ENCODE data around the gene MYCN.

- TF ChIP-seq, protein P1, sequence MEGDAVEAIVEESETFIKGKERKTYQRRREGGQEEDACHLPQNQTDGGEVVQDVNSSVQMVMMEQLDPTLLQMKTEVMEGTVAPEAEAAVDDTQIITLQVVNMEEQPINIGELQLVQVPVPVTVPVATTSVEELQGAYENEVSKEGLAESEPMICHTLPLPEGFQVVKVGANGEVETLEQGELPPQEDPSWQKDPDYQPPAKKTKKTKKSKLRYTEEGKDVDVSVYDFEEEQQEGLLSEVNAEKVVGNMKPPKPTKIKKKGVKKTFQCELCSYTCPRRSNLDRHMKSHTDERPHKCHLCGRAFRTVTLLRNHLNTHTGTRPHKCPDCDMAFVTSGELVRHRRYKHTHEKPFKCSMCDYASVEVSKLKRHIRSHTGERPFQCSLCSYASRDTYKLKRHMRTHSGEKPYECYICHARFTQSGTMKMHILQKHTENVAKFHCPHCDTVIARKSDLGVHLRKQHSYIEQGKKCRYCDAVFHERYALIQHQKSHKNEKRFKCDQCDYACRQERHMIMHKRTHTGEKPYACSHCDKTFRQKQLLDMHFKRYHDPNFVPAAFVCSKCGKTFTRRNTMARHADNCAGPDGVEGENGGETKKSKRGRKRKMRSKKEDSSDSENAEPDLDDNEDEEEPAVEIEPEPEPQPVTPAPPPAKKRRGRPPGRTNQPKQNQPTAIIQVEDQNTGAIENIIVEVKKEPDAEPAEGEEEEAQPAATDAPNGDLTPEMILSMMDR (conservative IDR thresholded peaks at IDR 0.05; ENCODE audit: low read depth, low read length) = 0 out of 2 replicates have a peak, but pooled peaks have one; percentile 33
- no peak for TF ChIP-seq EZH2 (IDR thresholded peaks at IDR 0.05; ENCODE audit: low read length, unreplicated experiment)
Observed at GRCh38 chr2:15943378-15944280, 3.3 kb downstream of the MYCN start.

Data from PC-3 (cell line).